Smooth muscle cell (in vitro differentiated cells): ENCODE results near the gene ZNF232. TPM values are rescaled to one million over a fixed set of nuclear protein-coding genes. Genes with fewer than 3 reads are reported as not detected.
"Not testable (repeated sequence)": the region's sequence is repeated elsewhere in the genome, so short reads cannot be mapped to it uniquely, and the experiment has no call there.

Source experiments
- DNase-seq: peaks from one replicate; lab custom pipeline; 2025; ENCODE audit not compliant: unreplicated experiment; lab: John Stamatoyannopoulos, UW
- H2AFZ ChIP-seq: fragments of 200-600 bp; sonication (generic); 2 replicates; pipeline ENCODE4 v1.6.0; 2016; ENCODE audit warnings: antibody characterized with exemption, low read depth, mild to moderate bottlenecking
- H3F3A ChIP-seq: fragments of 200-600 bp; sonication (generic); 2 replicates; pipeline ENCODE4 v1.6.0; 2017; ENCODE audit warnings: antibody characterized with exemption, low read depth
- H3K27ac ChIP-seq: fragments of 200-600 bp; sonication (generic); 2 replicates; pipeline ENCODE4 v1.5.1; 2016; ENCODE audit warnings: low read depth, mild to moderate bottlenecking
- H3K27me3 ChIP-seq: fragments of 200-600 bp; sonication (generic); 2 replicates; pipeline ENCODE4 v1.6.1; 2016; ENCODE audit warnings: low read depth, mild to moderate bottlenecking
- H3K36me3 ChIP-seq: fragments of 200-600 bp; sonication (generic); 2 replicates; pipeline ENCODE4 v1.5.1; 2016; ENCODE audit warnings: low read depth
- H3K4me1 ChIP-seq: fragments of 200-600 bp; sonication (generic); 2 replicates; pipeline ENCODE4 v1.5.1; 2016; ENCODE audit warnings: low read depth
- H3K4me2 ChIP-seq: fragments of 200-600 bp; sonication (generic); 2 replicates; pipeline ENCODE4 v1.6.0; 2016; ENCODE audit warnings: mild to moderate bottlenecking
- H3K4me3 ChIP-seq: fragments of 200-600 bp; sonication (generic); 2 replicates; pipeline ENCODE4 v1.5.1; 2016; ENCODE audit warnings: mild to moderate bottlenecking
- H3K79me2 ChIP-seq: fragments of 200-600 bp; sonication (generic); 2 replicates; pipeline ENCODE4 v1.6.0; 2016; ENCODE audit warnings: low read depth, mild to moderate bottlenecking
- H3K9ac ChIP-seq: fragments of 200-600 bp; sonication (generic); 2 replicates; pipeline ENCODE4 v1.6.0; 2016; ENCODE audit warnings: low read depth
- H3K9me3 ChIP-seq: fragments of 200-600 bp; sonication (generic); replicated peaks from 2 replicates; pipeline ENCODE4 v1.5.1; 2016; ENCODE audit warnings: low read depth
- H4K20me1 ChIP-seq: fragments of 200-600 bp; sonication (generic); 2 replicates; pipeline ENCODE4 v1.6.0; 2016; ENCODE audit warnings: low read depth
- WGBS: methylation state at CpG from one replicate; pipeline ENCODE4 v1.1.7; 2016; ENCODE audit warnings: low lambda C conversion rate; 5-methylcytosine and 5-hydroxymethylcytosine counted together
- polyA plus RNA-seq: library from polyadenylated mRNA; unstranded; fragments of >200 nt; fragmentation: Nextera tagmentation; extraction: Ambion mirVana; gene quantifications from 2 replicates; pipeline ENCODE4 v1.2.1, GENCODE V29; 2016
- total RNA-seq: library from RNA; depleted of rRNA; stranded (reverse); fragments of >200 nt; gene quantifications from 2 replicates; pipeline ENCODE4 v1.2.3, GENCODE V29; 2014
- TF ChIP-seq, protein P1 (sequence below): fragments of 200-600 bp; sonication (generic); IDR thresholded peaks from 2 replicates; pipeline ENCODE4 v1.5.1; 2017; ENCODE audit warnings: borderline replicate concordance, mild to moderate bottlenecking, antibody characterized with exemption; ENCODE audit not compliant: insufficient read depth, poor library complexity, severe bottlenecking

ZNF232 gene
- total and polyA plus RNA-seq, 2 experiments from 2014 or later: 11.2 to 12.8 TPM

DNA sequence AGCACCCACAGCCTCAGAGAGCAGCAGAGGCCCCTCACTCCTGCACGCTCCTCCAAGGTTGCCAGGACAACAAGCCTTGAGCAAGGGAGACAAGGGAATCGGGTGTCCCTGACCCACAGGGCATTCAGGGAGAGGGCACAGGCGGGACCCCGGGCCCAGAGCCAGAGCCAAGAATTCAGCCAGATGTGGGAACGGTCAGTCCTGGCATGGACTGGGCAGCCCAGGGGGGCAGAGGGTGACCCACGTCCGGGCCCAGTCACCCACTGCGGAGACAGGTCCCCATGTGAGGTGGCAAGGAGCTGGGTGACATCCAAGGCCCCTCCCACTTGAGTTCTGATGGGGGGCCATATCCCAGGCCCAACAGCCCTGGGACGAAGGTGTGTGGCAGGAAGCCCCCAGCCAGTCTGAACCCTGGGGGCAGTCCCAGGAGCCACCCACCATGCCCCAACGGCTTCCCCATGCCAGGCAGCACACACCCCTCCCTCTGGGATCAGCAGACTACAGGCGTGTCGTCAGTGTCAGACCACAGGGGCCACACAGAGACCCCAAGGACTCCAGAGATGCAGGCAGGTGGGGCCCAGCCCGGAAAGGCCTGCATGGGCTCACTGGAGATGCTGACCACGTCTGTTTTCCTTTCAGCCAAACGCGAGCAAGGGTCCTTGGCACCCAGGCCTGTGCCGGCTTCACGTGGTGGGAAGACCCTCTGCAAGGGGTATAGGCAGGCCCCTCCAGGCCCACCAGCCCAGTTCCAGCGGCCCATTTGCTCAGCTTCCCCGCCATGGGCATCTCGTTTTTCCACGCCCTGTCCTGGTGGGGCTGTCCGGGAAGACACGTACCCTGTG is 27.2 kb upstream of the ZNF232 start:
- 94% methylated on average over 23 of the region's 24 CpGs for WGBS
- Histone ChIP-seq H3K4me3 (no peak overlapping the region), H3K27me3 (no peaks in the 10 kb centered on the region), H3F3A (no peaks in the 10 kb centered on the region), H3K9me3 (no peaks in the 10 kb centered on the region), H3K4me2 (no peak overlapping the region), H3K36me3 (no peaks in the 10 kb centered on the region), H4K20me1 (no peaks in the 10 kb centered on the region), H3K4me1 (no peaks in the 10 kb centered on the region), H3K9ac (no peak overlapping the region), H2AFZ (no peak overlapping the region), H3K79me2 (no peaks in the 10 kb centered on the region), H3K27ac (no peak overlapping the region)
- TF ChIP-seq, protein P1, sequence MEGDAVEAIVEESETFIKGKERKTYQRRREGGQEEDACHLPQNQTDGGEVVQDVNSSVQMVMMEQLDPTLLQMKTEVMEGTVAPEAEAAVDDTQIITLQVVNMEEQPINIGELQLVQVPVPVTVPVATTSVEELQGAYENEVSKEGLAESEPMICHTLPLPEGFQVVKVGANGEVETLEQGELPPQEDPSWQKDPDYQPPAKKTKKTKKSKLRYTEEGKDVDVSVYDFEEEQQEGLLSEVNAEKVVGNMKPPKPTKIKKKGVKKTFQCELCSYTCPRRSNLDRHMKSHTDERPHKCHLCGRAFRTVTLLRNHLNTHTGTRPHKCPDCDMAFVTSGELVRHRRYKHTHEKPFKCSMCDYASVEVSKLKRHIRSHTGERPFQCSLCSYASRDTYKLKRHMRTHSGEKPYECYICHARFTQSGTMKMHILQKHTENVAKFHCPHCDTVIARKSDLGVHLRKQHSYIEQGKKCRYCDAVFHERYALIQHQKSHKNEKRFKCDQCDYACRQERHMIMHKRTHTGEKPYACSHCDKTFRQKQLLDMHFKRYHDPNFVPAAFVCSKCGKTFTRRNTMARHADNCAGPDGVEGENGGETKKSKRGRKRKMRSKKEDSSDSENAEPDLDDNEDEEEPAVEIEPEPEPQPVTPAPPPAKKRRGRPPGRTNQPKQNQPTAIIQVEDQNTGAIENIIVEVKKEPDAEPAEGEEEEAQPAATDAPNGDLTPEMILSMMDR: no peak
- no peak for DNase-seq

DNA sequence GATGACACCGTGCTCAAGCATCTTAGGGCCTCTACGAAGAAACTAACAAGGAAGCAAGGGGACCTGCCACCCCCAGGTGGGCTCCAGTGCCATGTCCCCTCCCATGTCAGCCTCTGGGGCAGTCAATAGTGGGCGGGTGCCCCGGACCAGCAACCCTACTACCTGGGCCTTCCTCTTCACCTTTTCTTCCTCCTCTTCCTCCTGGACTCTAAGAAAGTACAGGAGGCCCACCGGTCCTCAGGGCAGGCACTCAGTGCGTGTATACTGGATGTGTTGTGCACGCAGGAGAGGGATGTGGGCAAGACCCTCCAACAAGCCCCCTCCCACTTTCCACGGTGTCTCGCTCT is 26.5 kb upstream of the ZNF232 start:
- not testable (repeated sequence) for H4K20me1 ChIP-seq, H3K27ac ChIP-seq, H3K27me3 ChIP-seq, H3K36me3 ChIP-seq, H3K4me3 ChIP-seq, H3K9me3 ChIP-seq, H3K9ac ChIP-seq, H2AFZ ChIP-seq, H3K4me2 ChIP-seq, DNase-seq, H3K4me1 ChIP-seq, H3K79me2 ChIP-seq, H3F3A ChIP-seq
- WGBS: 98% methylated on average over 9 of the region's 9 CpGs

DNA sequence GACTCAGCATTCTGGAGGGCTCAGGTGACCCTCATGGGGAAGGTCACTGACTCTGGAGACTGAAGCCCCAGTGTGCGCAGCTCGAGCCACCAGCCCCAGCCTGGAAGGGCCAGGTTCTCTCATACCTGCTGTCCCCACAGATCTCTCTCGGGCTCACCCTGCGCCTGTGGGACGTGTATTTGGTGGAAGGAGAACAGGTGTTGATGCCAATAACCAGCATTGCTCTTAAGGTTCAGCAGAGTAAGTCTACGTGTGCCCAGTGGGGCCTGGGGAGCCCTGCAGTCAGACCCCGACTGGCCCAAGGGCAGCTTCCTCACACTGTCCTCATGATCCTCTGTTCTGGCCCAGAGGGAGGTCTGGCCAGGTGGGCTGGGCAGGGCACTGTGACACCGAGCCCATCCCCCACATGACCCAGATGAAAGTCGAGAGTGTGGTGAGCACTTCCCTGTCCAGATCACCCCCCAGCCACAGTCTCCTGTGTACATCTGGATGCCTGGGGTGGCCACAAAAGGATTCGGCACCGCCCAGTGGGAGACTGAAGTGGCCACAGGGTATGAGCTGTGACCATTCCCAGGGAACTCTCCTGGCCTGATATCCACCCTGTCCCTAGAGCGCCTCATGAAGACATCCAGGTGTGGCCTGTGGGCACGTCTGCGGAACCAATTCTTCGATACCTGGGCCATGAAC is 26.0 kb upstream of the ZNF232 start:
- H3F3A ChIP-seq, H3K9me3 ChIP-seq, H3K36me3 ChIP-seq, H3K27ac ChIP-seq, H3K79me2 ChIP-seq, H3K4me1 ChIP-seq, H3K4me3 ChIP-seq, DNase-seq, H3K27me3 ChIP-seq, H4K20me1 ChIP-seq, H3K4me2 ChIP-seq, H2AFZ ChIP-seq, H3K9ac ChIP-seq: not testable (repeated sequence)
- 96% methylated on average over 15 of the region's 15 CpGs for WGBS

DNA sequence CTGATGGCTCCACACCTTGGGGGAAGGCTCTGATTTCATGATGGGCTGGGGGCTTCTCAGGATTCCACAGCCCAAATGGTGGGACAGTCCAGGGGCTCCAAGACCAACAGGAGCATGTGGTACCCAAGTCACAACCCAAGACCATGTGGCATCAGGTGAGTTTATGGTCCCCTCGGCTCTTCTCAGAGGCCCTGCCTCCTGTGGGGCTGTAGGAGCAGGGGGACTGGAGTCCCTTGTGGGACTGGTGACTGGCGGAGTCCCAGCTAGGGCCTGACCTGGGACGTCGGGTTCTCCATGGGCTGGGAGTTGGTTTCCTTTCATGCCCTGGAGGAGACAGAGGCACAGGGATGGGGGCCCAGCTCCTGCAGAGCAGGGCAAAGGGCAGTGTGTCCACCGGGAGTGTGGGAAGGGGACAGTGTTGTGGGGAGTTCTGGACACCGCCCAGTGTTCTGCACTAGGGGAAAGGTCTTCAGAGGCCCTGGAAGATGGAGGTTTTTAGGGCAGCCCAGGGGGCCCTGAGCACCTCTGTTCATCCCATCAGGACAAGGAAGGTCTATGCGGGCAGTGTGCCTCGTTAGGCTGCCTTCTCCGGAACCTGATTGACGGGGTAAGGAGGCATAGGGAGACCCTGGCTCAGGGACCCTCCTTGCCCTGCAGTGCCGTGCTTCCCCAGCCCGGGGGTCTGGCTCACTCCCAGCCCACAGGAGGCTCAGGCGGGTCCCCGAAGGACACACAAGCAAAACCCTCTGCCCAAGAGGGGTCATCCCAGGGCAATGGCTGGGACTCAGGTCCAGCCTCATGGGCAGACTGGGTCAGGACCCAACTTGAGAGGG is 25.1 kb upstream of the ZNF232 start:
- 95% methylated on average over 14 of the region's 14 CpGs for WGBS
- H4K20me1 ChIP-seq: not testable (repeated sequence)

More for the DNA sequence above, 25.1 kb upstream of the ZNF232 start:
- H3K9ac ChIP-seq, H3F3A ChIP-seq, H3K4me3 ChIP-seq, H3K36me3 ChIP-seq, DNase-seq, H3K4me1 ChIP-seq, H3K4me2 ChIP-seq, H3K79me2 ChIP-seq, H3K27ac ChIP-seq, H3K27me3 ChIP-seq, H2AFZ ChIP-seq, H3K9me3 ChIP-seq: not testable (repeated sequence)
